CD4-positive, alpha-beta T cell (primary cell): ENCODE data around the gene LRIG1. TPM values are rescaled to one million over a fixed set of nuclear protein-coding genes. Genes with fewer than 3 reads are reported as not detected.

Experiments
- ATAC-seq: fragments of 200-7000 bp; cut with Tn5 transposase; one replicate; pipeline ENCODE4 v1.10.0; 2022; ENCODE audit warnings: mild to moderate bottlenecking; ENCODE audit not compliant: poor library complexity
- CTCF ChIA-PET: fragments of 350-600 bp; sonication (Branson Sonifier 250); formaldehyde crosslinking; loops from one replicate; lab custom pipeline; 2021; ENCODE audit warnings: antibody characterized with exemption, inconsistent platforms; lab: Charles Lee
- POLR2A ChIA-PET: fragments of 350-600 bp; sonication (Branson Sonifier 250); formaldehyde crosslinking; loops from one replicate; lab custom pipeline; 2021; ENCODE audit warnings: antibody characterized with exemption, inconsistent platforms; lab: Charles Lee
- DNase-seq, 14 experiments: peaks; one replicate each; pipeline ENCODE4 v3.0.0-alpha.2; 2013 to 2020; ENCODE audit warnings: mixed read lengths in 2 of 14
- H3K27ac ChIP-seq, 2 donors: one replicate each; pipeline versions ENCODE4 v1.5.1 to v1.7.0; 2013; ENCODE audit warnings: low read length in 2 of 2, low read depth in 1 of 2, mild to moderate bottlenecking in 1 of 2
- H3K27me3 ChIP-seq, 2 experiments: 1 replicate in 1 of 2; 2 replicates in 1 of 2; pipeline versions ENCODE4 v1.6.1 to v1.7.0; 2013; ENCODE audit warnings: low read length in 2 of 2, control low read depth in 1 of 2, mild to moderate bottlenecking in 1 of 2, moderate library complexity in 1 of 2; ENCODE audit not compliant: insufficient read depth in 2 of 2, control insufficient read depth in 1 of 2
- H3K36me3 ChIP-seq: one replicate; pipeline ENCODE4 v1.6.1; 2013; ENCODE audit warnings: low read length, control low read depth; ENCODE audit not compliant: insufficient read depth
- H3K4me1 ChIP-seq: one replicate; pipeline ENCODE4 v1.6.1; 2013; ENCODE audit warnings: low read length, control low read depth; ENCODE audit not compliant: insufficient read depth
- H3K4me3 ChIP-seq: one replicate; pipeline ENCODE4 v1.5.1; 2013; ENCODE audit warnings: mild to moderate bottlenecking, low read length, moderate library complexity
- H3K9me3 ChIP-seq, 2 experiments: 1 replicate in 1 of 2; 2 replicates in 1 of 2; pipeline versions ENCODE4 v1.6.1 to v1.7.0; 2013; ENCODE audit warnings: low read length in 2 of 2, mild to moderate bottlenecking in 2 of 2, control low read depth in 1 of 2, moderate library complexity in 1 of 2; ENCODE audit not compliant: control insufficient read depth in 1 of 2, insufficient read depth in 1 of 2
- H3K27ac Mint-ChIP-seq: one replicate; pipeline ENCODE4 v1.8.0; 2020; ENCODE audit warnings: mixed read lengths
- H3K27me3 Mint-ChIP-seq: one replicate; pipeline ENCODE4 v1.8.0; 2021; ENCODE audit warnings: mixed read lengths
- H3K36me3 Mint-ChIP-seq: one replicate; pipeline ENCODE4 v1.8.0; 2021; ENCODE audit warnings: low read depth, mixed read lengths
- H3K4me1 Mint-ChIP-seq: one replicate; pipeline ENCODE4 v1.8.0; 2021; ENCODE audit warnings: low read depth, mixed read lengths
- H3K4me3 Mint-ChIP-seq: one replicate; pipeline ENCODE4 v1.8.0; 2020; ENCODE audit warnings: mild to moderate bottlenecking, mixed read lengths
- H3K9me3 Mint-ChIP-seq: one replicate; pipeline ENCODE4 v1.8.0; 2020; ENCODE audit warnings: mixed read lengths
- CTCF ChIP-seq: fragments of 200-600 bp; IDR thresholded peaks from one replicate; pipeline ENCODE4 v1.8.0; 2022; ENCODE audit warnings: antibody characterized with exemption, mild to moderate bottlenecking
- intact Hi-C, 2 experiments: fragments of 100-400 bp; cut with DNase I in 1 of 2; cut with micrococcal nuclease in 1 of 2; formaldehyde crosslinking; loops; one replicate each; pipeline versions ENCODE4 v1.15.1 to v1.9.0; 2023 to 2025; cut with DNase I, micrococcal nuclease
- total RNA-seq, 174 experiments: library from RNA in 2 of 174; stranded (reverse) in 2 of 174; gene quantifications; one replicate each; pipeline ENCODE4 v1.2.3 and lab custom pipeline; 2021 to 2026

The LRIG1 gene
- total RNA-seq, 2 experiments from 2014 or later = 30.1 to 33.1 TPM

GRCh38 chr3:66383998-66384745 is 116.7 kb downstream of the LRIG1 start:
- peaks cover 6% of the 10 kb centered on the region for H3K4me1 Mint-ChIP-seq
- H3K27me3 Mint-ChIP-seq = no peaks in the 10 kb centered on the region
- no peak for TF ChIP-seq CTCF
- Histone ChIP-seq H3K4me3 (no peak overlapping the region), H3K9me3 (no peaks in the 10 kb centered on the region), H3K27me3 (no peaks in the 10 kb centered on the region), H3K36me3 (peaks cover 80% of the 10 kb centered on the region), H3K4me1 (peaks cover 7% of the 10 kb centered on the region), H3K27ac (no peak overlapping the region)
- peaks cover 95% of the 10 kb centered on the region for H3K36me3 Mint-ChIP-seq
- no peak overlapping the region for H3K4me3 Mint-ChIP-seq
- ATAC-seq (no peak), DNase-seq (no peak)
- POLR2A ChIA-PET = interaction anchor here (1.0 kb wide), 1 partner anchor 10 kb away, joined by 4 read pairs; no protein-coding TSS in a partner anchor
- H3K27ac Mint-ChIP-seq = no peak overlapping the region
- CTCF ChIA-PET = interaction anchor here (1.2 kb wide), 1 partner anchor 17 kb away, joined by 3 read pairs; no protein-coding TSS in a partner anchor
- intact Hi-C loops = no loop called here
- H3K9me3 Mint-ChIP-seq = peaks cover 2% of the 10 kb centered on the region

GRCh38 chr3:66383023-66383422 is 117.8 kb downstream of the LRIG1 start:
- Mint-ChIP-seq H3K9me3 (no peaks in the 10 kb centered on the region), H3K4me1 (peaks cover 6% of the 10 kb centered on the region), H3K27ac (no peak overlapping the region), H3K4me3 (no peak overlapping the region), H3K27me3 (no peaks in the 10 kb centered on the region), H3K36me3 (peaks cover 96% of the 10 kb centered on the region)
- CTCF ChIA-PET = no interaction called here
- no peak for TF ChIP-seq CTCF
- Histone ChIP-seq H3K27me3 (no peaks in the 10 kb centered on the region), H3K4me3 (no peak overlapping the region), H3K4me1 (peaks cover 11% of the 10 kb centered on the region), H3K9me3 (no peaks in the 10 kb centered on the region), H3K27ac (no peak overlapping the region), H3K36me3 (peaks cover 81% of the 10 kb centered on the region)
- no peak for ATAC-seq
- intact Hi-C loops = no loop called here
- no peak for DNase-seq
- POLR2A ChIA-PET = interaction anchor here (1.0 kb wide), 1 partner anchor 11 kb away, joined by 4 read pairs; no protein-coding TSS in a partner anchor

GRCh38 chr3:66382142-66382541 is 118.7 kb downstream of the LRIG1 start:
- H3K4me1 ChIP-seq = peaks cover 19% of the 10 kb centered on the region
- Mint-ChIP-seq H3K4me1 (peaks cover 13% of the 10 kb centered on the region), H3K36me3 (peaks cover 99% of the 10 kb centered on the region), H3K27me3 (no peaks in the 10 kb centered on the region), H3K9me3 (no peaks in the 10 kb centered on the region), H3K27ac (no peak overlapping the region), H3K4me3 (no peak overlapping the region)
- no peak for ATAC-seq
- ChIA-PET CTCF (no interaction called here), POLR2A (no interaction called here)
- intact Hi-C loops = no loop called here
- H3K9me3 ChIP-seq = no peaks in the 10 kb centered on the region
- H3K27me3 ChIP-seq = no peaks in the 10 kb centered on the region
- H3K4me3 ChIP-seq = no peak overlapping the region
- H3K36me3 ChIP-seq = peaks cover 88% of the 10 kb centered on the region
- H3K27ac ChIP-seq = no peak overlapping the region
- no peak for DNase-seq
- no peak for TF ChIP-seq CTCF
